Endothelial cell (in vitro differentiated cells): ENCODE measurements around the gene WNT2B. TPM values are rescaled to one million over a fixed set of nuclear protein-coding genes. Genes with fewer than 3 reads are reported as not detected.
"Not testable (repeated sequence)": the region's sequence is repeated elsewhere in the genome, so short reads cannot be mapped to it uniquely, and the experiment has no call there.

Experiments used
- DNase-seq: peaks from one replicate; pipeline ENCODE4 v3.0.0; 2021; ENCODE audit warnings: low spot score
- H3K27ac Mint-ChIP-seq: one replicate; pipeline ENCODE4 v1.8.0; 2021; ENCODE audit warnings: mixed read lengths, inconsistent platforms; ENCODE audit not compliant: unreplicated experiment
- H3K27me3 Mint-ChIP-seq: one replicate; pipeline ENCODE4 v1.8.0; 2021; ENCODE audit warnings: mild to moderate bottlenecking, moderate library complexity, mixed read lengths, inconsistent platforms; ENCODE audit not compliant: unreplicated experiment
- H3K36me3 Mint-ChIP-seq: one replicate; pipeline ENCODE4 v1.8.0; 2021; ENCODE audit warnings: mild to moderate bottlenecking, low read depth, mixed read lengths, inconsistent platforms; ENCODE audit not compliant: unreplicated experiment
- H3K4me1 Mint-ChIP-seq: one replicate; pipeline ENCODE4 v1.8.0; 2021; ENCODE audit warnings: mild to moderate bottlenecking, mixed read lengths, inconsistent platforms; ENCODE audit not compliant: unreplicated experiment
- H3K4me3 Mint-ChIP-seq: one replicate; pipeline ENCODE4 v1.8.0; 2021; ENCODE audit warnings: mild to moderate bottlenecking, mixed read lengths, inconsistent platforms; ENCODE audit not compliant: unreplicated experiment
- H3K9me3 Mint-ChIP-seq: one replicate; pipeline ENCODE4 v1.8.0; 2021; ENCODE audit warnings: mixed read lengths, inconsistent platforms; ENCODE audit not compliant: unreplicated experiment
- CTCF ChIP-seq: fragments of 200-600 bp; sonication (generic); IDR thresholded peaks from one replicate; pipeline ENCODE4 v1.5.0; 2021; ENCODE audit warnings: antibody characterized with exemption; ENCODE audit not compliant: unreplicated experiment
- total RNA-seq: library from RNA; stranded (reverse); fragmentation: NEBNext Ultra II Directional; extraction: Animal tissue kit (Norgen Biotek cat#: 25700); gene quantifications from one replicate; pipeline ENCODE4 v1.2.1, GENCODE V29; 2021; ENCODE audit not compliant: unreplicated experiment

The WNT2B gene
- total RNA-seq, 1 donor from 2014 or later: 1.3 TPM

GRCh38 chr1:112477550-112477949, 31.2 kb upstream of the WNT2B start:
- H3K9me3 Mint-ChIP-seq: peaks cover 10% of the 10 kb centered on the region

GRCh38 chr1:112478314-112478713, 30.5 kb upstream of the WNT2B start:
- no peak for TF ChIP-seq CTCF
- no peak for DNase-seq
- Mint-ChIP-seq H3K27me3 (peaks cover 2% of the 10 kb centered on the region), H3K27ac (no peak overlapping the region), H3K4me3 (peak overlapping the region; percentile 47), H3K9me3 (peaks cover 10% of the 10 kb centered on the region), H3K36me3 (peaks cover 10% of the 10 kb centered on the region), H3K4me1 (no peaks in the 10 kb centered on the region)

More at GRCh38 chr1:112477550-112477949, 31.2 kb upstream of the WNT2B start:
- no peaks in the 10 kb centered on the region for H3K4me1 Mint-ChIP-seq
- no peak for TF ChIP-seq CTCF
- H3K27me3 Mint-ChIP-seq: peaks cover 2% of the 10 kb centered on the region
- no peak overlapping the region for H3K27ac Mint-ChIP-seq
- no peak for DNase-seq
- H3K4me3 Mint-ChIP-seq: no peak overlapping the region
- H3K36me3 Mint-ChIP-seq: peaks cover 10% of the 10 kb centered on the region

GRCh38 chr1:112486063-112486462, 22.7 kb upstream of the WNT2B start:
- not testable (repeated sequence) for H3K27ac Mint-ChIP-seq, H3K36me3 Mint-ChIP-seq, H3K4me1 Mint-ChIP-seq, H3K4me3 Mint-ChIP-seq, H3K9me3 Mint-ChIP-seq, H3K27me3 Mint-ChIP-seq, DNase-seq

GRCh38 chr1:112487686-112488085, 21.1 kb upstream of the WNT2B start:
- DNase-seq, H3K9me3 Mint-ChIP-seq, H3K4me3 Mint-ChIP-seq, H3K27me3 Mint-ChIP-seq, H3K4me1 Mint-ChIP-seq, H3K27ac Mint-ChIP-seq, H3K36me3 Mint-ChIP-seq: not testable (repeated sequence)

- no peak for TF ChIP-seq CTCF
- Mint-ChIP-seq H3K27me3 (no peaks in the 10 kb centered on the region), H3K27ac (no peak overlapping the region), H3K4me1 (peaks cover 3% of the 10 kb centered on the region), H3K9me3 (no peaks in the 10 kb centered on the region), H3K36me3 (no peaks in the 10 kb centered on the region), H3K4me3 (no peak overlapping the region)
- DNase-seq: no peak
These were observed 20.6 kb upstream of the WNT2B start for GRCh38 chr1:112488141-112488540.

GRCh38 chr1:112492076-112492475, 16.7 kb upstream of the WNT2B start:
- Mint-ChIP-seq H3K27ac (no peak overlapping the region), H3K9me3 (no peaks in the 10 kb centered on the region), H3K4me3 (no peak overlapping the region), H3K27me3 (no peaks in the 10 kb centered on the region), H3K36me3 (no peaks in the 10 kb centered on the region), H3K4me1 (peaks cover 3% of the 10 kb centered on the region)
- TF ChIP-seq CTCF: no peak
- DNase-seq: no peak
